ENCODE data around the gene CRACR2B. TPM values are rescaled to one million over a fixed set of nuclear protein-coding genes. Genes with fewer than 3 reads are reported as not detected.
A peak's percentile ranks its signal among the peaks of the same experiment; 100 is the strongest.

CRACR2B gene
- total RNA-seq, 3 donors from 2014 or later (not counting 1 experiment from before 2014, with no cell fraction given): 3.4 to 10.1 (median 3.8) TPM

- 9% methylated on average over 44 of the region's 44 CpGs for whole genome bisulfite sequencing (ENCODE audit: insufficient coverage)
- no peak within 1 kb of the TSS for H3K27ac ChIP-seq (ENCODE audit: low read length)
- H3K4me3 Mint-ChIP-seq: no peak within 1 kb of the TSS
- peaks cover 0 to 6% of the 10 kb centered on the region in 2 donors for H3K4me1 Mint-ChIP-seq
- H3K27ac Mint-ChIP-seq: no peak within 1 kb of the TSS
- ATAC-seq: peak in 2 of 3 donors; percentile 31 to 52
- intact Hi-C loops (cut with micrococcal nuclease): no loop called here
- H3K27me3 Mint-ChIP-seq (ENCODE audit: low read depth in 2 of 2): no peaks in the 10 kb centered on the region
- no peaks in the 10 kb centered on the region for H3K36me3 Mint-ChIP-seq
- no peaks in the 10 kb centered on the region for H3K9me3 ChIP-seq (ENCODE audit: control insufficient read depth, insufficient read depth, low read length)
- H3K4me3 ChIP-seq (ENCODE audit: low read length): no peak within 1 kb of the TSS
- DNase-seq: peak in 1 of 2 donors; percentile 67
- H3K27me3 ChIP-seq (ENCODE audit: control insufficient read depth, insufficient read depth, low read length): peaks cover 8% of the 10 kb centered on the region
- H3K36me3 ChIP-seq (ENCODE audit: control insufficient read depth, insufficient read depth, low read length): peaks cover 24% of the 10 kb centered on the region
- TF ChIP-seq CTCF (IDR thresholded peaks at IDR 0.05): no peak
- peaks cover 22% of the 10 kb centered on the region for H3K4me1 ChIP-seq (ENCODE audit: control insufficient read depth, insufficient read depth, low read length)
- no peaks in the 10 kb centered on the region for H3K9me3 Mint-ChIP-seq
Measured at GRCh38 chr11:789943-790342, 37.8 kb upstream of the CRACR2B start, which contains the start of gene CEND1. TSS of gene CEND1 (minus strand) at chr11:790090. CDS start at chr11:788576, 1,514 bp downstream.

- intact Hi-C loops (cut with micrococcal nuclease): no loop called here
Measured at GRCh38 chr11:790721-791564, 36.8 kb upstream of the CRACR2B start.

GRCh38 chr11:791658-792534, 35.8 kb upstream of the CRACR2B start:
- Histone ChIP-seq H3K4me3 (ENCODE audit: low read length) (no peak overlapping the region), H3K9me3 (ENCODE audit: control insufficient read depth, insufficient read depth, low read length) (no peaks in the 10 kb centered on the region), H3K27me3 (ENCODE audit: control insufficient read depth, insufficient read depth, low read length) (peaks cover 8% of the 10 kb centered on the region), H3K36me3 (ENCODE audit: control insufficient read depth, insufficient read depth, low read length) (peaks cover 24% of the 10 kb centered on the region), H3K4me1 (ENCODE audit: control insufficient read depth, insufficient read depth, low read length) (peaks cover 41% of the 10 kb centered on the region), H3K27ac (ENCODE audit: low read length) (no peak overlapping the region)
- Mint-ChIP-seq H3K9me3 (no peaks in the 10 kb centered on the region), H3K27ac (no peak overlapping the region), H3K36me3 (no peaks in the 10 kb centered on the region), H3K4me1 (peaks cover 0 to 12% of the 10 kb centered on the region in 2 donors), H3K4me3 (no peak overlapping the region), H3K27me3 (ENCODE audit: low read depth in 2 of 2) (no peaks in the 10 kb centered on the region)
- ATAC-seq (no peak), DNase-seq (no peak)
- intact Hi-C loops (cut with micrococcal nuclease): no loop called here
- WGBS (ENCODE audit: insufficient coverage): 97% methylated on average over 47 of the region's 49 CpGs
- no peak for TF ChIP-seq CTCF (IDR thresholded peaks at IDR 0.05)

More at GRCh38 chr11:790721-791564, 36.8 kb upstream of the CRACR2B start:
- Mint-ChIP-seq H3K4me3 (no peak overlapping the region), H3K36me3 (no peaks in the 10 kb centered on the region), H3K9me3 (no peaks in the 10 kb centered on the region), H3K27ac (no peak overlapping the region), H3K4me1 (peaks cover 0 to 4% of the 10 kb centered on the region in 2 donors), H3K27me3 (ENCODE audit: low read depth in 2 of 2) (no peaks in the 10 kb centered on the region)
- H3K36me3 ChIP-seq (ENCODE audit: control insufficient read depth, insufficient read depth, low read length): peaks cover 24% of the 10 kb centered on the region
- H3K4me3 ChIP-seq (ENCODE audit: low read length): no peak overlapping the region
- no peak for ATAC-seq
- no peak for DNase-seq
- no peak overlapping the region for H3K27ac ChIP-seq (ENCODE audit: low read length)
- H3K9me3 ChIP-seq (ENCODE audit: control insufficient read depth, insufficient read depth, low read length): no peaks in the 10 kb centered on the region
- TF ChIP-seq CTCF (IDR thresholded peaks at IDR 0.05): no peak
- peaks cover 32% of the 10 kb centered on the region for H3K4me1 ChIP-seq (ENCODE audit: control insufficient read depth, insufficient read depth, low read length)
- H3K27me3 ChIP-seq (ENCODE audit: control insufficient read depth, insufficient read depth, low read length): peaks cover 8% of the 10 kb centered on the region
- 90% methylated on average over 18 of the region's 18 CpGs for WGBS (ENCODE audit: insufficient coverage)
